COLO668 (cell line): ENCODE measurements around the gene FAH.
A peak's percentile ranks its signal among the peaks of the same experiment; 100 is the strongest.

Source experiments
- DNase-seq: peaks from one replicate; lab custom pipeline; 2025; ENCODE audit not compliant: unreplicated experiment; lab: John Stamatoyannopoulos, UW

The FAH gene

DNA sequence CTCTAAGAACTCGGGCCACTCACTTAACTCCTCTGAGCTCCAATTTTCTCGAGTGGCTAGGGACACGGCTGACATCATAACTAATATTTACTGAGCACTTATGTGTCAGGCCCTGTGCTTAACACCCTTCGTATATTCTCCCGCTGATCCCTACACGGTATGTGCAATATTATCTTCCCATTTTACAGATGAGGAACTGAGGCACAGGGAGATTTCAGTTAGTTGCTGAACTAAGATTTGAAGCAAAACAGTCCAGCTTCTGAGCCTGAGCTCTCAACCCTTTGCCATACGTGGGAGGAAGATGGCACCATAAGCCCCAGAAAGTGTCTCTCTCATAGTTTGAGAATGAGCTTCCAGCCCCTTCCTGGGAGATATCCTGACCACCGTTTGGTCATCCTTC lies 19.6 kb downstream of the FAH start:
- no peak for DNase-seq

DNA sequence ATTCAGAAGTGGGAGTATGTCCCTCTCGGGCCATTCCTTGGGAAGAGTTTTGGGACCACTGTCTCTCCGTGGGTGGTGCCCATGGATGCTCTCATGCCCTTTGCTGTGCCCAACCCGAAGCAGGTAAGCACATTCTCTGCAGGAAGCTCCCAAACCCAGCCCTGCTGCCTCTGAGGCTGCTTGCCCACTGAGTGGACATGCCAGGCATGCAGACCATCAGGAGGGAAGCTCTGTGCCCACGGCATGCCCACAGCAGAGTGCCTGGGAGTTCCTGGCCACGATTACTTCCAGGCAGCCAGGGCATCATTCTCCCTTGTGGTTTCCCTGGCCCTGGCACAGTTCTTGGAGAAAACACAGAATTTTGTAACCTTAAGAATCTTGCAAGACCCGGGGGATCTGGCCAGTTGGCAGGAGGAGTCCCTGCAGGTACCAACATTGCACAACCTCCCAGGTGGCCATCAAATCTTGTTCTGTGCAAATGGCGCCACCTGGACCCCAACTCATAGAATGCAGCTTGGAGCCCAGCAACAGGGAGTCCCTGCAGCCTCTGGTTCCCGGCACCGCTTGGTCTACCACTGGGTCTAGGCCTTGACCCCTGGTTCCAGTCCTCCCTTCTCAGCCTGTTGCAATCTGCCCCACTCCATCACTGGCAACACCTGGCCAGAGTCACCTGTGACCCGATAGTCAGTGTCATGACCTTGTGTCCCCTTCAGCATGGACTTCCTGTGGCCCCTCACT lies 20.4 kb downstream of the FAH start:
- DNase-seq, result peak; percentile 67

DNA sequence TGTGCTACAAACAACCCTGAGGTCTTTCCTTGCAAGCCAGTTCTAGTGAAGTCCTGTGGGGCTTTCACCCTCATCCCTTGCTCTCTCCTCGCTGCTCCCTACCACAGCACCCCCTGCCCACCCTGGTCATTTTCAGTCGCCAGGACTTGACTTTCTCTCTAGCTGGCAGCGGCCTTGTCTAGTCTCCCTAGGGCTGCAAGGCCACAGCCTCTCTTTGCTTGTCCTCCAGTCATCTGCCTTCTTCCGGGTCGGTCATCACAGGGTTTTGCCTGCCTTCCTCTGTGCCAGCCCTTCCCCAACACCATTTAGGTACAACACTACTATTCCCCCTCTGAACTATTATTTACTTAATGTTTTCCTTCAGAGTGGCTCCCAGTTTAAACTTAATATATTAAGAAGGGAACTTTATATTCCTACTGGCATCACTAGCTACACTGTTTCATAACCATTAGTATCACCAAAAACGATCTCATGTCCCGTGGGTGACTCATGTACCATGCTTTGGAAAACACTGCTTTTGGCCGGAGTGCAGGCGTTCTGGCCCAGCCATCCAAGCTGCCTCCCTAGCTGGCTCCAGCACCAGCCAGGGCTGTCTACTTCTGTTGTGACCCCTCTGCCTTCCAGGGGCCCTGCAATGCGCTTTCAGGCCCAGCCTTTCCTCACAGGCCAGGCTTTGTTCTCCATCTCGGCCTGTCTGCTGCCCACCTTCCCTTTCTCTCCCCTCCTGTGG lies 21.4 kb downstream of the FAH start:
- no peak for DNase-seq

DNA sequence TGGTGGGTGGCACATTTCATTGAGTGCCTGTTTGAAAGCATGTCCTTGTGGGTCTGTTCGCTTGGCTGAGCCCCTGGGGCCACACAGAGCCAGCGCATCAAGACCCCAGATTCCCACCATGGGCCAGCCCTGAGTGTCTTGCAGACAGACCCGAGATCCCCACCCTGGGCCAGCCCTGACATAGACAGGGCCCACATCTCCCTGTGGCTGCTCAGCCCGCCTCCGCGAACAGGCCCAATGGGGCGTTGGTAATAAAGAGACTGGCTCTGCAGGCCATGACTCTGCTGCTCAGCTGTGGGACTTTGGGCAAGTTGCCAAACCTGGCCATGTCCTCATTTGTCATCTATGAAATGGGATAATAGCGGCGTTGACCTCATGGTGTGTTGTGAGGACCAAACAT lies 22.6 kb downstream of the FAH start:
- DNase-seq, result no peak

- no peak for DNase-seq
Observed at GRCh38 chr15:80176443-80176842, 23.6 kb downstream of the FAH start.

DNA sequence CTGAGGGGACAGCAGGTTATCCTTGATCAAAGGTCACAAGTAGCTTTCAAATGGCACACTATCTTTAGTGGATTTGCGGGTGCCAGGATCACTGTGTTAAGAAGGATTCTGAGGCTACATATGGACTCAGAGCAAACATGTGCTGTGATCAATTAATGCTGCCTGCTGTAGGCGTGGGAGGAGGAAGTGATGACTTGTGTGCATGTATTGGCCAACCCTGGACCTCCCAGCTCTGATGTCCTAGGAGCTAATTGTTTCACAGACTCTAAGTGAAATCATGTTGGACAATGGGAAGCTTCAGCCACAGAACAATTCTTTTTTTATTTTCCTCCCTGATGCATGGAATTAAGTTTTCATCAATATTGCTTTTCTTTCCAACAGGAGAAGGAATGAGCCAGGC lies 24.4 kb downstream of the FAH start:
- DNase-seq, result no peak

- no peak for DNase-seq
Observed at GRCh38 chr15:80179025-80179759, 26.4 kb downstream of the FAH start.

GRCh38 chr15:80179935-80180334 lies 27.1 kb downstream of the FAH start:
- DNase-seq, result no peak

DNA sequence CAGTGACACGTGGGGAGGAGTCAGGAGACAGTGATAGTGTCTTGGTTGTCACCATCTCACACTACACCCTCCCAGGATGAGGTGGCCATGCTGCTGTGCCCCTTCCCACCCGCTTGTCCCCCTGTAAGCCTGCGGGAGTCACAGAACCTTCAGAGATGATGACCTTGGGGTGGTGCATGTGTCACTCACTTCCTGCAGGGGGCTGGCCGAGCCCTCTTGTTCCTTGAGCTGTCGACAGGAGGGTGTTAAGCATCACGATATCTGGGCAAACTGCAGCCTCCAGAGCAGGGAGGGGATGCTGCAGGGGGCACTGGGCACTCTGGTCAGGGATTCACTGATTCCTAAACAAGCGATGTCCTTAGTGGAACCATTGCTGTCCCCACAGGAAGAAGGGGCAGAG lies 27.7 kb downstream of the FAH start:
- no peak for DNase-seq

DNA sequence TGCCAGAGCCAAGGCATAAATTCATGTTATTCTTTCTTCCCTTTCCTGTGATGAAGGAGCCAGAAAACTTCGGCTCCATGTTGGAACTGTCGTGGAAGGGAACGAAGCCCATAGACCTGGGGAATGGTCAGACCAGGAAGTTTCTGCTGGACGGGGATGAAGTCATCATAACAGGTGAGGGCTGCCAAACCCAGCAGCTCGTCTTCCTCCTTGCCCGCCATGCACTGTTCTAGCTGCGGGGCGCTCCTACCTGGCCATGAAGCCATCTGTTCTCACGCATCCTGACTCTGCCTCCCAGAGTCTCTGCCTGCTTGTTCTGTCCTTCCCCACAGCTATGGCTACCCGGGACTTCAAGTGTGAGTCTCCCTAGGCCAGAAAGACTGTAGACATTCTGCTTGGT lies 28.2 kb downstream of the FAH start:
- no peak for DNase-seq

- DNase-seq, result no peak
Observed at GRCh38 chr15:80182611-80183261, 29.9 kb downstream of the FAH start.

DNA sequence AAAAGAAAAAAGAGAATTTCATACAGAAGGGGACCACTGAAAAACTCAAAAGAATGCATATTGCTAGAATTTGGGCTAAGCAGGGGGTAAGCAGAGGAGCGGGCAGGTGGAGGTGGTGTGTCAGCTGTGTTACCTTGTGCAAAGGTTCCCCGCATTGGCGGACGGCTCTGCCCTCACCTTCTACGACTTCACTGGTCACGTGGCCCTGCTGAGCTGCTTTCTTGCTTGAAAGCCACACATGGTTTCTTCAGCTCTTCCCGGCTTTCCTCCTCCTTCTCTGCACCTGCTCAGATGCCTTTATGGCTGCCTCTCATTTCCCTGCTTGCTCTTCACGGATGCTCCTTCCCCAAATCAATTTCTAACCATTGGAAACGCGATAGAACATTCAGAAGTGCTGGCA lies 30.5 kb downstream of the FAH start:
- DNase-seq, result no peak

DNA sequence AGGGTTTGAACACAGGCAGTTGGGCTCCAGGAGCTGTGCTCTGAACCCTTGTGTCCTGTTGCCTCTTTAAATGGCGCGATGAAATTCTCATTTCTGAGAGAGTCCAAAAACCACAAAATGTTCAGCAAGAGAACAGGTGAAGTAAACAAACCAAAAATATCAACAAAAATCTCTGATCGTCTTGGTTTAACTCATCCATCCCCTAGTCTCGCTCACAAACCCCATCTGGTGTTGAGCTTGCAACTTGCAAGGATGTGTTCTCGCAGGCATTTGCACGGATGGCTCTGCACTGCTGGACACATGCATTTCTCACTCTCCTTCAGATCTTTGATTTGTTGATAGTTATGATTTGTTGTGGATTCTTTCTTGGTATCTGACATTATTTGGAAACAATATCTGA lies 31.1 kb downstream of the FAH start:
- DNase-seq, result no peak

DNA sequence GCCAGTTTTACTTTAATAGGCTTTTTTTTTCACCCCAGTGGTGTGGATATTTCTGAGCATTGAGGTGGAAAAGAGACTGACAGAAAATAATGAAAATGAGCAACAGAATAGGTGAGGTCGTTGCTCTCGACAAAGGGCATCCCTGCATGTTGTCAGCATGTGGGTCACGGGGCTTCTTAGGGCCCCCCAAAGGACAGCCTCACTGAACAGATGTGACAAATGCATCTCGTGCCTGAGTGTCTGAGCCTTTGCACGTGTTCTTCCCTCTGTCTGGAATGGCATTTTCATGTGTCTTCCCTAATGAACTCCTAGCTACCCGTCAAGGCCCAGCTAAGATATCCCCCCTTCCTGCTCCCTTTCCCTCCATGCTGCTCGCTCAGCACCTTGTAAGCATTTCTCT lies 31.8 kb downstream of the FAH start:
- no peak for DNase-seq

GRCh38 chr15:80185152-80185551 lies 32.4 kb downstream of the FAH start:
- no peak for DNase-seq

DNA sequence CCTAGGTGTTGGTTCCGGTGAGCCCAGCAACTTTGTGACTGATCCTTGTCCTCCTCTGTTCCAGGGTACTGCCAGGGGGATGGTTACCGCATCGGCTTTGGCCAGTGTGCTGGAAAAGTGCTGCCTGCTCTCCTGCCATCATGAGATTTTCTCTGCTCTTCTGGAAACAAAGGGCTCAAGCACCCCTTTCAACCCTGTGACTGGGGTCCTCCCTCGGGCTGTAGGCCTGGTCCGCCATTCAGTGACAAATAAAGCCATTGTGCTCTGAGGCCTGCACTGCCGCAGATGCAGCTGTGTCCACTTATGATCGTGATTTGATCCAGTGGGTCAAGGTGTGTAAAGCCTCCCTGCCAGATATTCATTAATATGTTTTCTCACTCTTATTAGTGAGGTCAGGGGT lies 33.3 kb downstream of the FAH start:
- no peak for DNase-seq

GRCh38 chr15:80186597-80186996 lies 33.8 kb downstream of the FAH start:
- DNase-seq, result no peak

- DNase-seq, result peak; percentile 14
Observed at GRCh38 chr15:80188251-80188650, 35.5 kb downstream of the FAH start.

DNA sequence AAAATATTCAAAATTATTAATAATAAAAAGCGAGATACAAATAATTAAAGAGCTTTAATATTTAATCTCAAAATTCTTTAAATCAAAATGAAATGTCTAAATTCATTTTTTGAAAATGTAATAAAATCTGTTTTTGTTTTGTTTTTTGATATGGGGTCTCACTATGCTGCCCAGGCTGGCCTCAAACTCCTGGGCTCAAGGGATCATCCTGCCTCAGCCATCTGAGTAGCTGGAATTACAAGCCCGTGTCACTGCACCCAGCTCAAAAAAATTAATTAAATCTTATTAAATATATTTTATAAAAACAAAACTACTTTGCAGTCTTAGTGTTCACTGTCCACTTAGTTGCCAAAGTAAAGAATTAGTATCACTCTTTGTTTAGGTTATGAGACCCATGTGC lies 38.4 kb downstream of the FAH start:
- no peak for DNase-seq

- DNase-seq, result no peak
Observed at GRCh38 chr15:80191897-80192595, 39.2 kb downstream of the FAH start.

GRCh38 chr15:80194186-80194585 lies 41.4 kb downstream of the FAH start:
- DNase-seq, result no peak
